GM23248 (cell line): Measurements from ENCODE around the gene NCBP2.

Source experiments
- EZH2 ChIP-seq: fragments of 200-600 bp; sonication (generic); IDR thresholded peaks from 2 replicates; pipeline ENCODE4 v1.6.1; 2018; ENCODE audit warnings: antibody characterized with exemption, mild to moderate bottlenecking; ENCODE audit not compliant: insufficient read depth, poor library complexity, severe bottlenecking
- EZH2phosphoT487 ChIP-seq: fragments of 200-600 bp; sonication (generic); IDR thresholded peaks from 2 replicates; pipeline ENCODE4 v1.6.1; 2018; ENCODE audit warnings: antibody characterized with exemption, moderate library complexity, mild to moderate bottlenecking, low read depth; ENCODE audit not compliant: insufficient read depth

DNA sequence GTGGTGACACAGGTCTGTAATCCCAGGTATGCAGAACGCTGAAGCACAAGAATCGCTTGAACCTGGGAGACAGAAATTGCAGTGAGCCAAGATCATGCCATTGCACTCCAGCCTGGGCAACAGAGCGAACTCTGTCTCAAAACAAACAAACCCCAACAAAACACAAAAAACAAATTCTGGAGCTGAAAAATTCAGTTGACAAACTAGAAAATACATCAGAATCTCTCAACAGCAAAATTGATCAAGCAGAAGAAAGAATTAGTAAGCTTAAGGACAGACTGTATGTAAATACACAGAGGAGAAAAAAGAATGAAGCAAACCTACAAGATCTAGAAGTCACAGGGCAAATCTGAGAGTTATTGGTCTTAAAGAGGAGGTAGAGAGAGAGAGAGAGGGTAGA, 25.3 kb downstream of the NCBP2 start:
- TF ChIP-seq EZH2phosphoT487 (no peak), EZH2 (no peak)
